Neutrophil (primary cell): ENCODE data around the gene SPOCK2.

Experiments
- H3K27ac ChIP-seq: fragments of 200-600 bp; sonication (generic); 2 replicates; pipeline ENCODE4 v1.5.1; 2016; ENCODE audit warnings: mild to moderate bottlenecking, moderate library complexity
- H3K27me3 ChIP-seq: fragments of 200-600 bp; sonication (generic); 2 replicates; pipeline ENCODE4 v1.6.0; 2016; ENCODE audit warnings: mild to moderate bottlenecking
- H3K36me3 ChIP-seq: fragments of 200-600 bp; sonication (generic); 2 replicates; pipeline ENCODE4 v1.5.1; 2017
- H3K4me1 ChIP-seq, 2 experiments: fragments of 200-600 bp in 1 of 2; sonication (generic) in 1 of 2; 1 replicate in 1 of 2; 2 replicates in 1 of 2; pipeline versions ENCODE4 v1.5.1 to v1.6.1; 2013 to 2016; ENCODE audit warnings: low read depth in 1 of 2, low read length in 1 of 2, mild to moderate bottlenecking in 1 of 2, moderate library complexity in 1 of 2; ENCODE audit not compliant: control insufficient read depth in 1 of 2, insufficient read depth in 1 of 2
- H3K4me3 ChIP-seq, 2 experiments: fragments of 200-600 bp in 1 of 2; sonication (generic) in 1 of 2; 1 replicate in 1 of 2; 2 replicates in 1 of 2; pipeline ENCODE4 v1.5.1; 2013 to 2016; ENCODE audit warnings: low read depth in 1 of 2, low read length in 1 of 2, mild to moderate bottlenecking in 1 of 2, moderate library complexity in 1 of 2
- H3K9me3 ChIP-seq: fragments of 200-600 bp; sonication (generic); 2 replicates; pipeline ENCODE4 v1.5.1; 2016
- TF ChIP-seq, protein P1 (sequence below): fragments of 200-600 bp; sonication (generic); IDR thresholded peaks from 2 replicates; pipeline ENCODE4 v1.5.1; 2016; ENCODE audit warnings: antibody characterized with exemption

SPOCK2 gene

DNA sequence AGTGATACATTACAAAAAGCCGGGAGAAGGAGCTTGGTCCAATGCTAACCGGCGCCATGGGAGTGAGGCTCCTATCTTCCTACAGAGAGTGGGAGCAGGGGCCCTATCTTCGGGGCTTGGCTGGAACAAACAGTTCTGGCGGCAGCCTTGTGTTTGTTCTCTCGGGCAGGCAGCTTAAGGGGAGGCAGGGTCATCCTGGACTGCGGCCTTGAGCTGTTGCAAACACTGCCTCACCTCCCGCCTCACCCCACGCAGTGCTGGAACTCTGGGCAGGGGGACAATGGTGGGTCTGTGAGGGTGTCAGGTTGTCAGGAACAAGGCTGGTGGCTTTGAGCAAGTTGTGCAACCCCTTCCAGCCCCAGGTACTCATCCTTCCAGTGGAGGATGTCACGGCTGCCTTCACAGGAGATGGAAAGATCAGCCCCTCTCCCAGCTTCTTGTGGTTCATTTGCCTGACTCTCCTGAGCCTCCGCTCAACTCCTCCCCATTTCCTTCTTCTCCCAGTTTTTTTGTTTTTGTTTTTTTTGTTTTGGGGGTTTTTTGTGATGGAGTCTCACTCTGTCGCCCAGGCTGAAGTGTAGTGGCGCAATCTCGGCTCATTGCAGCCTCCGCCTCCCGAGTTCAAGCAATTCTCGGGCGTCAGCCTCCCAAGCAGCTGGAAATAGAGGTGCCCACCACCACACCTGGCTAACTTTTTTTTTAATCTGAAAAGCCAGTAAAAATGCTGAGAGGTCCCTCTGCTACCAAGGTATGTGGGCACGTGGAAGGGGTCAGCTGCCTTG is 57.4 kb downstream of the SPOCK2 start:
- Histone ChIP-seq H3K27me3 (peaks cover 8% of the 10 kb centered on the region), H3K9me3 (no peaks in the 10 kb centered on the region), H3K4me3 (no peak overlapping the region), H3K36me3 (no peaks in the 10 kb centered on the region), H3K4me1 (no peaks in the 10 kb centered on the region), H3K27ac (no peak overlapping the region)
- TF ChIP-seq, protein P1, sequence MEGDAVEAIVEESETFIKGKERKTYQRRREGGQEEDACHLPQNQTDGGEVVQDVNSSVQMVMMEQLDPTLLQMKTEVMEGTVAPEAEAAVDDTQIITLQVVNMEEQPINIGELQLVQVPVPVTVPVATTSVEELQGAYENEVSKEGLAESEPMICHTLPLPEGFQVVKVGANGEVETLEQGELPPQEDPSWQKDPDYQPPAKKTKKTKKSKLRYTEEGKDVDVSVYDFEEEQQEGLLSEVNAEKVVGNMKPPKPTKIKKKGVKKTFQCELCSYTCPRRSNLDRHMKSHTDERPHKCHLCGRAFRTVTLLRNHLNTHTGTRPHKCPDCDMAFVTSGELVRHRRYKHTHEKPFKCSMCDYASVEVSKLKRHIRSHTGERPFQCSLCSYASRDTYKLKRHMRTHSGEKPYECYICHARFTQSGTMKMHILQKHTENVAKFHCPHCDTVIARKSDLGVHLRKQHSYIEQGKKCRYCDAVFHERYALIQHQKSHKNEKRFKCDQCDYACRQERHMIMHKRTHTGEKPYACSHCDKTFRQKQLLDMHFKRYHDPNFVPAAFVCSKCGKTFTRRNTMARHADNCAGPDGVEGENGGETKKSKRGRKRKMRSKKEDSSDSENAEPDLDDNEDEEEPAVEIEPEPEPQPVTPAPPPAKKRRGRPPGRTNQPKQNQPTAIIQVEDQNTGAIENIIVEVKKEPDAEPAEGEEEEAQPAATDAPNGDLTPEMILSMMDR, result no peak

DNA sequence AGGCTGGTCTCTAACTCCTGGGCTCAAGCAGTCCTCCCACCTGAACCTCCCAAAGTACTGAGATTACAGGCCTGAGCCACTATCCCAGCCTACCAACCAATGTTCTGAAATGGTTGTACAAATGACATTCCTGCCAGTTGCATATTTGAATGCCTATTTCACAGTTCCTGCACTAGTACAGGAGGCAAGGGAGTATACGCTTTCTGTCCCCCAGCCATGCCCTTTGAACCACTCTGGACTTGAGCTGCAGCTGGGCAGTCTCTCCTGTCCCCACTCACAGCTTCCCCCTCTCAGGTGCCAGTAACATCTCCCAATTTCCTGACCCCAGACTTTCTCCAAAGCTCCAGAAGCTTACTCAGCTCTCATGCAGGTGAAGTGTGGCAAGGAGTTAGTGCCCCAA is 58.9 kb downstream of the SPOCK2 start:
- Histone ChIP-seq H3K9me3 (no peaks in the 10 kb centered on the region), H3K4me3 (no peak overlapping the region)

DNA sequence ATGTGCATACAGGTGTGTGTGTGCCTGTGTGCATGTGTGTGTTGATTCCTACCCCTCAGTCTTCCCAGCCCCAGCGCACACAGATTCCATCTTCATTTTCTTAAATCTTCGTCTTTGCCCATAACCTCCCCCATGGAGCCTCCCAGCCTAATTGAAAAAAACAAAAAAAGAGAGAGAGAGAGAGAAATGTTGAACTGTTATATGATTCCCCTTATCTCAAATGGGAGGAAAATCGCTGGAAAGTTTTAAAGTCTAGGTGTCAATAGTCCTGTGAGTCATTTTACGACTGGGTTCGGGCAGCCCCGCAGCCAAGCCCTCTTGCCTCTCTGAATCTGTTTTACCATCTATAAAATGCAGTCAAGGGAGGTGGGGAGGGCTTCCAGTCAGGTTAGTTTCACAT is 60.9 kb downstream of the SPOCK2 start:
- Histone ChIP-seq H3K4me3 (no peak overlapping the region), H3K9me3 (no peaks in the 10 kb centered on the region), H3K4me1 (no peaks in the 10 kb centered on the region), H3K36me3 (no peaks in the 10 kb centered on the region), H3K27ac (no peak overlapping the region), H3K27me3 (peaks cover 8% of the 10 kb centered on the region)
- TF ChIP-seq, protein P1, result no peak

More for the DNA sequence above, 58.9 kb downstream of the SPOCK2 start:
- TF ChIP-seq, protein P1, result no peak
- Histone ChIP-seq H3K36me3 (no peaks in the 10 kb centered on the region), H3K27me3 (peaks cover 8% of the 10 kb centered on the region), H3K27ac (no peak overlapping the region), H3K4me1 (no peaks in the 10 kb centered on the region)

DNA sequence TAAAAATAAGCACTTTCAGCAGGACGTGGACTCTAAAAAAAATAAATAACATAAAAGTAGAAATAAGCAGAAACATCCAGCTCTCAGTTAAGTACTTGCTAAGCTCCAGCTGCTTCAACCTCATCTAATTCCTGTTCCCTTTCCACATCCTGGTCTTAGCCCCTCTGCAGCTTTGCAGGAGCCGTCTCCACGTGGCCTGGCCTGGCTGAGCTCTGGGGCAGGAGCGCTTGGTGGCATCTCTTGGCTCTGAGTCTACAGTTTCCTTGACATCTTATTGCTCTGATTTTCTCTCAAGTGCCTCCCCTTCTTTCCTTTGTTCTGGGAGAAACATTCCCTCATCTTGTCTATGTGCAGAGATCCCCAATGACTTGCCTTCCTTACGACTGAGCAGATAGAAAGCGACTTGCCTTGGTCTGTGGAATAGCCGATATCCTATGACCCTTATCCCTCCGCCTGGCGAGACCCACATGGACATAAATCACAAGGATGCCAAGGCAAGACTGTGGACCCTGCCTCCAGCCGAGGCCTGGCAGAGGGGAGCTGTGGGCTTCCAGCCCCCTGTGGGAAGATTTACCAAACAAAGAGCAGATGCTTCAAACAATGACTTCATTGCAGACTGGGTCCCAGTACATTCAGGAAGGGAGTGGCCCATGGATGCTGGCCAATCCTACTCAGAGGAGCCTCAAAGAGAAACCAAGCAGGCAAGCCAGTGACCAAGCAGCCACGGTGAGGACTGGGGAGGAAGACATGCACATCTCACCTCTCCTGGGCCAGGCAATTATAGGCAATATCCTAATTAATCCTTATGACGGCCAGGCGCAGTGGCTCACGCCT is 61.9 kb downstream of the SPOCK2 start:
- Histone ChIP-seq H3K27ac (no peak overlapping the region), H3K27me3 (peaks cover 8% of the 10 kb centered on the region), H3K9me3 (no peaks in the 10 kb centered on the region), H3K4me1 (no peaks in the 10 kb centered on the region), H3K36me3 (no peaks in the 10 kb centered on the region), H3K4me3 (no peak overlapping the region)
- TF ChIP-seq, protein P1, result no peak

DNA sequence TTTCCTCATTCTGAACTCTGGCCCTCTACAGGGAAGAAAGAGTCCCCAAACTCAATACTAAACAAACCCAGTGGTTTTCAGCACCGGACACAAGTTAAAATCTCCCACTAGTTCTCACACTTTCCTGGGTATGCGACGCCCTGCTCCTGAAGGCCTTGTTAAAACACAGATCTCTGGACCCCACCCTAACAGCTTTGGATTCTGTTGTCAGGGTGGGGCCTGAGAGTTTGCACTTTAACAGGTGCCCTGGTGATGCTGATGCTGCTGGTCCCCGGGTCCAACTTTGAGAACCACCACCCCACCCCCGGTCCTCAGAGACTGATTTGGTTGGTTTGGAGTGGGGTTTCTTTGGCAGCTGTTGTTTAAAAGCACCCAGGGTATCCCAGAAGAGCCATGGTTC is 62.5 kb downstream of the SPOCK2 start:
- Histone ChIP-seq H3K4me1 (peaks cover 0 to 5% of the 10 kb centered on the region in 2 experiments), H3K27ac (no peak overlapping the region), H3K4me3 (no peak overlapping the region), H3K36me3 (no peaks in the 10 kb centered on the region), H3K9me3 (no peaks in the 10 kb centered on the region), H3K27me3 (peaks cover 8% of the 10 kb centered on the region)
- TF ChIP-seq, protein P1, result no peak
